ENCODE measurements around the gene CFAP410. TPM values are rescaled to one million over a fixed set of nuclear protein-coding genes. Genes with fewer than 3 reads are reported as not detected.

CFAP410 gene
- polyA plus RNA-seq, 1 of the 3 experiments (the other 2 are of a cell fraction), result 18.0 TPM

- H3K4me2 ChIP-seq, result no peak overlapping the region
- TF ChIP-seq CTCF (IDR thresholded peaks at IDR 0.05) (peak; percentile 21), POLR2AphosphoS5 (IDR thresholded peaks at IDR 0.05; ENCODE audit: low read depth, low read length) (no peak)
- no peak overlapping the region for H2AFZ ChIP-seq (ENCODE audit: low read depth)
- no peaks in the 10 kb centered on the region for H3K9me2 ChIP-seq
- no peaks in the 10 kb centered on the region for H3K27me3 ChIP-seq (ENCODE audit: insufficient read depth)
- H3K9me3 ChIP-seq, result no peaks in the 10 kb centered on the region
- WGBS (ENCODE audit: low lambda C conversion rate), result 75% methylated on average over 2 of the region's 2 CpGs
- H4K20me1 ChIP-seq (ENCODE audit: insufficient read depth), result peaks cover 24% of the 10 kb centered on the region
- no peak overlapping the region for H3K9ac ChIP-seq
- ChIA-PET POLR2A (no interaction called here), CTCF (interaction anchor here (0.7 to 1.9 kb wide), 30 partner anchors 9 to 488 kb away, joined by 3 to 21 read pairs (median 4); partner anchors contain the start of gene LRRC3)
- no peak overlapping the region for H3K4me3 ChIP-seq (ENCODE audit: low read depth in 2 of 2, low read length in 1 of 2)
- DNase-seq, result no peak
- no peaks in the 10 kb centered on the region for H3F3A ChIP-seq (replicated peaks; ENCODE audit: insufficient read depth)
- peaks cover 31% of the 10 kb centered on the region for H3K79me2 ChIP-seq (ENCODE audit: insufficient read depth)
- H3K27ac ChIP-seq (ENCODE audit: low read depth in 2 of 2, low read length in 1 of 2), result no peak overlapping the region
- peaks cover 3 to 16% of the 10 kb centered on the region in 2 experiments; a peak in 1 of 4 replicates for H3K4me1 ChIP-seq (ENCODE audit: control insufficient read depth in 1 of 2, insufficient read depth in 2 of 2, low read depth in 1 of 2, low read length in 1 of 2)
- no peaks in the 10 kb centered on the region for H3K36me3 ChIP-seq (replicated peaks in 1 of 2; ENCODE audit: control insufficient read depth in 1 of 2, insufficient read depth in 2 of 2, low read length in 1 of 2)
Measured at GRCh38 chr21:44298301-44298700, 40.9 kb downstream of the CFAP410 start.

- Histone ChIP-seq H3K9me3 (no peaks in the 10 kb centered on the region), H4K20me1 (ENCODE audit: insufficient read depth) (peaks cover 21% of the 10 kb centered on the region), H3K27ac (ENCODE audit: low read depth in 2 of 2, low read length in 1 of 2) (no peak overlapping the region), H3K27me3 (ENCODE audit: insufficient read depth) (no peaks in the 10 kb centered on the region), H3K36me3 (replicated peaks in 1 of 2; ENCODE audit: control insufficient read depth in 1 of 2, insufficient read depth in 2 of 2, low read length in 1 of 2) (no peaks in the 10 kb centered on the region), H3K79me2 (ENCODE audit: insufficient read depth) (peaks cover 26% of the 10 kb centered on the region), H3K4me1 (ENCODE audit: control insufficient read depth in 1 of 2, insufficient read depth in 2 of 2, low read depth in 1 of 2, low read length in 1 of 2) (peaks cover 3 to 16% of the 10 kb centered on the region in 2 experiments; a peak in 1 of 4 replicates), H3K9ac (no peak overlapping the region), H3K4me2 (peak overlapping the region; percentile 13; the same call in 1 of the 2 replicates), H3K9me2 (no peaks in the 10 kb centered on the region), H2AFZ (ENCODE audit: low read depth) (no peak overlapping the region), H3K4me3 (ENCODE audit: low read depth in 2 of 2, low read length in 1 of 2) (peak overlapping the region in 1 of 2 experiments; percentile 26; a peak in 1 of 4 replicates), H3F3A (replicated peaks; ENCODE audit: insufficient read depth) (no peaks in the 10 kb centered on the region)
- 17% methylated on average over 20 of the region's 22 CpGs for WGBS (ENCODE audit: low lambda C conversion rate)
- TF ChIP-seq REST (IDR thresholded peaks at IDR 0.05; ENCODE audit: low read depth, low read length), result no peak
- TF ChIP-seq YY1 (IDR thresholded peaks at IDR 0.05; ENCODE audit: low read depth), result no peak
- 0 out of 2 replicates have a peak, but pooled peaks have one; percentile 20 for TF ChIP-seq MXI1 (IDR thresholded peaks at IDR 0.05; ENCODE audit: low read depth, low read length)
- no peak for TF ChIP-seq FOXM1 (IDR thresholded peaks at IDR 0.05; ENCODE audit: low read depth)
- peak; percentile 93 for TF ChIP-seq RAD21 (IDR thresholded peaks at IDR 0.05; ENCODE audit: low read length)
- TF ChIP-seq RCOR1 (IDR thresholded peaks at IDR 0.05; ENCODE audit: low read length), result 0 out of 2 replicates have a peak, but pooled peaks have one; percentile 22
- TF ChIP-seq SMC3 (IDR thresholded peaks at IDR 0.05; ENCODE audit: low read depth, low read length), result peak; percentile 89
- TF ChIP-seq CTCF (IDR thresholded peaks at IDR 0.05), result peak; percentile 86
- no peak for TF ChIP-seq RXRA (IDR thresholded peaks at IDR 0.05; ENCODE audit: borderline replicate concordance, low read depth)
- ChIA-PET CTCF (interaction anchor here (0.6 to 1.9 kb wide), 38 partner anchors 9 to 489 kb away, joined by 3 to 21 read pairs (median 3); partner anchors contain the start of genes CFAP410 and LRRC3), POLR2A (no interaction called here)
- peak; percentile 94 for DNase-seq
Measured at GRCh38 chr21:44297525-44298290, 41.5 kb downstream of the CFAP410 start.
